ENCODE data around the gene OXCT2.
"Not testable (repeated sequence)": the region's sequence is repeated elsewhere in the genome, so short reads cannot be mapped to it uniquely, and the experiment has no call there.

The OXCT2 gene

DNA sequence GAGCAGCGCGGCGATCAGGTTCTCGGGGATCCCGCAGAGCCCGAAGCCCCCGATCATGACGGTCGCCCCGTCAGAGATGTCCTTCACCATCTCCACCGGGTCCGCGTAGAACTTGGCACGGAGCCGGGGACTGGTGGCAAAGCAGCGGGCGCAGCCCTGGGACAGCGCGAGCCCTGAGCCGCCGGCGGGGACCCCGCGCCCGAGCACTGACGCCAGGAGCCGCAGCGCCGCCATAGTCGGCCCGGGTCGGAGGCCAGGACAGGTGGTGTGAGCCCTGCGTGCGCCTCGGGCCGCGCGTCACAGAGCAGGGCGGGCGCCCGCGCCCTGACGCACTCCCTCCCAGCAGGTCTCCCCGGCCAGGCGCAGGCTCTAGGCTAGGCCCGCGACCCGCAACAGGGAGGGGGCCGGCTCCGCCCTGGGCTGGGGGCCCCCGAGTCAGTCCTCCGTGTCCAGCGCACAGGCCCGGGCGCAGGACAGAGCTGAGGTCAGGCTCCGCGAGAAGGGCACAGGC lies at the start of gene OXCT2:
TSS of gene OXCT2 (minus strand) at position 327 of the 511 bp plus-strand sequence. CDS start at position 234, 93 bp downstream.
- DNase-seq (ENCODE audit: low spot score), result not testable (repeated sequence)

DNA sequence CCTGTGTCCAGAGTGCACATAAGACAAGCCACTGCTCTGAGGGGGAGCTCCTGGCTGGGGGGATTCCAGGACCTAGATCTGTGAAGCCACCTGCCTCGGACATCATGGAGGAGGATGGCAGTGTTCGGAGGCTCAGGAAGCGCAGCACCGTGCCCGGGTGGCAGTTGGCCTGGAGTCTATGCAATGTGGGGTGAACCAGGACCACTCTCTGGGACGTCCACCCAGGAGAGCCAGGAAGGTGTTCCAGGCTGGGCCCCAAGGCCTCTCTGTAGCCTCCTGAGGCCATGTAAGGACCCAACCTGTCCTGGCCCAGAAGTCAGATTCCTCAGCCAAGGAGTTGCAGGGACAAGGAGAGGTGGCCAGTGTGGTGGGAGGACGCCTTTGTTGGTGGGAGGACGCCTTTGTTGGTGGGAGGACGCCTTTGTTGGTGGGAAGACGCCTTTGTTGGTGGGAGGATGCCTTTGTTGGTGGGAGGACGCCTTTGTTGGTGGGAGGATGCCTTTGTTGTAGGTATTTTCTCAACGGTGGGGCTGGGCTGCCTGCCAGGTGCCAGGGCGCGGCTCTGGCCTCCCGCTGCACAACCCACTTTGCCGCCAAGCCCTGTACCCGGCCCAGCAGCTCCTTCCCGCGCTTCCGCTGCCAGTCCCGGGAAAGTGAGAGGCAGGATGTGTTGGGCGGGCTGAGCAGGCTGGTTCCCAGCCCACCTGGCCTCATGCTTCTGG lies 48.1 kb upstream of the OXCT2 start:
- no peak for DNase-seq (ENCODE audit: low spot score)

DNA sequence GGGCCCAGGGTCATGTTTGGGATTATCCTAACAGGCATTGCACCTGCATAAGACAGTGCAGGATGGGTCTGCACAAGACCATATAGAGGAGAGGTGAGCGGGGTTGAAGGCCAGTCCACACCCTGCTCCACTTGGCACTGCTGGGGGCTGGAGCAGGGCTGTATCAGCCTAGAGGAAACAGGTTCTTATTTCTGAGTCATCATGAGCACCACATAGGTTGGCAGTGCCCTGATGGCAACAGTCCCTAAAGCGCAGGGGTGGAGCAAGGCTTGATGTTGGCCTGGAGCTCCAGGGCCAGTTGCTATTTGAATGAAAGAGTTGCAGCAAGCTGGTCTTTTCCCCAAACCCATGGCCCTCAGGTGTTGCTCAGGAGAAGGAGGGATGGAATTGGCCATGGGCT lies 47.3 kb upstream of the OXCT2 start:
- DNase-seq (ENCODE audit: low spot score), result no peak

DNA sequence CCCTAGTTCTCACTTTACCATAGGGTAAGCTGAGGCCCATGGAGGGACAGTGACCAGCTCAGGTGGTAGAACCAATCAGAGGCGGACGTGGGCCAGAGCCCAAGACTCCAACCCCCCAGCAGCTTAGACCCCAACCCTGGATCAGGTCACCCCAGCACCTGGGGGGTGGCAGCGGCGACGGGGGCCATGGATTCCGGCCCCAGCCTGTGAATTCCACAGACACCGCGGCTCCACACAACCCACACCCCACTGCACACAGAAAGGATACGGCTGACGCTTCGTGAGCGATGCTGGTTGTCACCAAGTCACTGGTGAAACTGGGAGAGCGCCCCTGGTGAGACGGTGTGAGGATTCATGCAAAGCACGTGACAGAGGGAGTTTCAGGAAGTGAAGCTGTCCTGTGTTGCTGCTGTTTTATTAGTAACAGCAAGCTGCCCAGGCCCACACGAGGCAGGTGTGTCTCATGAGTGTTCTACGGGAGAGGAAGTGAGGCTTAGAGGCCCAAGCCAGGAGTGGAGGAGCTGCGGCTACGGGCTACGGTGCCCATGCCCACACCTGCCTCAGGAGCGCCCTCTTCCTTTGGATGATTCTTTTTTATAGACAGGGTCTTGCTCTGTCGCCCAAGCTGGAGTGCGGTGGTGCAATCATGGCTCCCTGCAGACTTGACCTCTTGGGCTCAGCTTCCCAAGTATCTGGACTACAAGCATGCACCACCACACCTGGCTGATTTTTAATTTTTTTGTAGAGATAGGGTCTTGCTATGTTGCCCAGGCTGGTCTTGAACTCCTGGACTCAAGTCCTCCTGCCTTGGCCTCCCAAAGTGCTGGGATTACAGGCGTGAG lies 46.2 kb upstream of the OXCT2 start:
- not testable (repeated sequence) for DNase-seq (ENCODE audit: low spot score)

DNA sequence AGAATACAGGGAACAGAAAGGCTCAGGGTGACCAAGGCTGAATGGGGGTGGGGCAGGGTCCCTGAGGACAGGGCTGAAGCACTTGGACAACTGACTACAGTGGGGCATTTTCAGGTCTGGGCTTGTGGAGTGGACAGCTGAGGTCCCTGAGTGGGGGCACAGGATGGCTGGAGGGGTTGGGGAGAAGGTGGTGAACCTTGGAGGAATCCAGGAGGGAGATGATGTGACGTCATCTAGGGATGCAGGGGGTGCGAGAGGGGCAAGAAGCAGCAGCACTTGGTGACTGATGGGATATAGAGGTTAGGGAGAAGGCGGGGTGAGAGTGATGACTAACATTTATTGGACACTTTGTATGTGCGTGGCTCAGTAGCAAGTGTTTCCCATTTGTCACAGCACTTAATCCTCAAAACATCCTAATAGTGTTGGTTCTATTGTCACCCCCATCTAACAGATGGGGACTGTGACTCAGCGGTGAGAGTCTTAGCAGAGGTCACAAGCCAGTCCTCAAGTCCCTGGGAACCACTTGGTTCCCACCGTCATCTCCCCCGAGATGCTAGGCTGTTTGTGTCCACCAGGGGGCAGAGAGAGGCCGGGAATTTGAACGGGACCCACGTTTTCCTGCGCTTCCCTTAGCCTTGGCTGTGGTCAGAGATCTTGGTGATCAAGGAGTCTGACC lies 45.4 kb upstream of the OXCT2 start:
- peak; percentile 81 for DNase-seq (ENCODE audit: low spot score)

GRCh38 chr1:39812913-39813312 lies 41.8 kb upstream of the OXCT2 start:
- no peak for DNase-seq (ENCODE audit: low spot score)

- no peak for DNase-seq (ENCODE audit: low spot score)
Observed at GRCh38 chr1:39808784-39809517, 37.8 kb upstream of the OXCT2 start.

GRCh38 chr1:39805385-39805784 lies 34.2 kb upstream of the OXCT2 start:
- no peak for DNase-seq (ENCODE audit: low spot score)

DNA sequence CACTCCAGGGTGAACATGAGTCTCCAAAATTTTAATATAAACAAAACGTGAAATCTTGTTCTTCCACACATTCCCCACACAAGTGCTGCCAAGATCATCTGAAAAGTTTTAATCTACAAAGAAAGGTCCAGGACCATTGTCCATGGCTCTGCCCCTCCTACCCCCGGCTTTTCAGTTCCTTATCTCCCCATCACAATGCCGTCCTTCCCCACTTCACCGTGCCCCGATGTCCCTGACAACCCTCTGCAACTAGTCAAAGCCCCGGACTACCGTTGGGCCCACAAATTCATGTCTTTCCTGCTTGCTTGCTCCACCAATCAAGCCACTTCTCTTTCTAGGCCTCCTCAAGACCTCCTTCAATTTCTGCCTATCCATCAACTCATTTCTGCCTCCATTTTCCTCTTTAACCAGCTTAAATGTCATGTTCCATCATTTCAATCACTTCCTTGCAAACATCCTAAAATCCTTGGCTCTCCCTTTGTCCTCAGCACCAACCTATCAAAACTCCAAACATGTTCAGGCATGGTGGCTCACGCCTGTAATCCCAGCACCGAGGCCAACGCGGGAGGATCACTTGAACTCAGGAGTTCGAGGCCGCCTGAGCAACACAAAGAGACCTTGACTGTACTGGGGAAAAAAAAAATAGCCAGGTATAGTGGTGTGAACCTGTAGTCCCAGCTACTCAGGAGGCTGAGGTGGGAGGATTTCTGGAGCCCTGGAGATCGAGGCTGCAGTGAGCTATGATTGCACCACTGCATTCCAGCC lies 31.5 kb upstream of the OXCT2 start:
- DNase-seq (ENCODE audit: low spot score), result no peak

DNA sequence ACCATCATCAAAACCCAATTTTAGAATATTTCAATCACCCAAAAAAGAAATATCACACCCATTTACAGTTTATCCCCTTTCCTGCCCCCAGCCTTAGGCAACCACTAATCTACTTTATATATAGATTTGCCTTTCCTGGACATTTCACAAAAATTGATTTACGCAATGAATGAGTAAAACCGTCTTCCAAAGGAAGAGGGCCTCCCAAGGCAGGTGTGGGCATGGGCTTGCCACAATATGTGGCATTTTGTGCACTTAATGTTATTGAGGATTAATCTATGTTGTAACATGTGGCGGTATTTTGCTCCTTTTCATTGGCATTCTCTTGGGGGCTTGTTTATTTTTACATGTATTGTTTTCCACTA lies 29.3 kb upstream of the OXCT2 start:
- DNase-seq (ENCODE audit: low spot score), result no peak

GRCh38 chr1:39799770-39800470 lies 28.8 kb upstream of the OXCT2 start:
- DNase-seq (ENCODE audit: low spot score), result peak; percentile 83

DNA sequence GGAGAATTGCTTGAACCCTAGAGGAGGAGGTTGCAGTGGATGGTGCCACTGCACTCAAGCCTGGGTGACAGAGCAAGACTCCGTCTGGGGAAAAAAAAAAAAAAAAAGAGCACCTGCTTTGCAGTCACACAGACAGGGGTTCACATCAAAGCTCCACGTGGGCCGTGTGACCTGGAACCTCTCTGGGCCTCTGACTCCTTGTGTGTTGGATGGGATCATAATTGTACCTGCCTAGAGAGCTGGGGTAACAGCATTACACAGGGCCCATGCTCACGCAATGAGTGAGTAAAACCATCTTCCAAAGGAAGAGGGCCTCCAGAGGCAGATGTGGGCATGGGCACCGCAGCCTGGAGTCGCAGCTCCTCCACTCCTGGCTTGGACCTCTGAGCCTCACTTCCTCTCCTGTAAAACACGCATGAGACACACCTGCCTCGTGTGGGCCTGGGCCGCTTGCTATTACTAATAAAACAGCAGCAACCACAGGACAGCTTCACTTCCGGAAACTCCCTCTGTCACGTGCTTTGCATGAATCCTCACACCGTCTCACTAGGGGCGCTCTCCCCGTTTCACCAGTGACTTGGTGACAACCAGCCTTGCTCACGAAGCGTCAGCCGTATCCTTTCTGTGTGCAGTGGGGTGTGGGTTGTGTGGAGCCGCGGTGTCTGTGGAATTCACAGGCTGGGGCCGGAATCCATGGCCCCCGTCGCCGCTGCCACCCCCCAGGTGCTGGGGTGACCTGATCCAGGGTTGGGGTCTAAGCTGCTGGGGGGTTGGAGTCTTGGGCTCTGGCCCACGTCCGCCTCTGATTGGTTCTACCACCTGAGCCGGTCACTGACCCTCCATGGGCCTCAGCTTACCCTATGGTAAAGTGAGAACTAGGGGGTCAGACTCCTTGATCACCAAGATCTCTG lies 28.0 kb upstream of the OXCT2 start:
- not testable (repeated sequence) for DNase-seq (ENCODE audit: low spot score)

DNA sequence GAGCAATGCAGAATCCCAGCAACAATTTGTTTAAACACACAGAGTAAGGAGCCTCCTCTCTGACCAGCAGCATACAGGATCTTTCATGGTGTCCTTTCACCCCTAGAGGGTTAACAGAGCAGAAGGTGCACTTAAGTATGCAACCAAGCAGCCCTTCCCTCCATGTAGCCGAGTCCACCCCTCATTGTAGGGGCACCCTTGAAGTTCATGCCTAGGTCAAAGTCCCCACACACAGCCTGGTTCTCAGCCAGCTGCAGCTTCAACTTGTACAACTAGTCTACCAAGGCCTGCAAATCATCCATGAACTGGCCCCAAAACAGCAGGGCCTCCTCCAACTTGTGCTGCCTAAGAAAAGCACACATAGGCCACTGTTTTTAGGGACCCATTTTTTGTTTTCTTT lies 24.5 kb upstream of the OXCT2 start:
- DNase-seq (ENCODE audit: low spot score), result no peak

DNA sequence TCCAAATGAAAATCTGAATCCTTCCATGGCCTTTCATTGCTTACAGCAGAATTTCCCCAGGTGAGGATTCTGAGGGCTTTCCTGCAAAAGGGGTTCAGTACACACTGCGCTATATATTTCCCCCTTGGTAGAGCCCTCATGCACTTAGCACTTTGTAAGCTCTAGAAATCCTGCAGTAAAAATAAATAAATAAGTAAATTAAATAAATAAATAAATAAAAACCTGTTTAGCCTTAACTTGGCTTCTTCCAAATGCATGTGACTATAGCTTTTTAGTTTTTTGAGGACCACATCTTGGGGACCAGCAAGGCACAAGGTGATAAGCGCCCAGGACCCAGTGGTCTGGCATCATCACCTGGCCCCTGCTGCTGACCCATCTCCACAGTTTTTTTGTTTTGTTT lies 20.7 kb upstream of the OXCT2 start:
- DNase-seq (ENCODE audit: low spot score), result no peak

- DNase-seq (ENCODE audit: low spot score), result no peak
Observed at GRCh38 chr1:39789571-39790110, 18.5 kb upstream of the OXCT2 start.

- DNase-seq (ENCODE audit: low spot score), result peak; percentile 87
Observed at GRCh38 chr1:39788758-39789570, 17.8 kb upstream of the OXCT2 start, which contains the start of gene BMP8B. BMP8B (minus strand) TSS chr1:39788865; CDS start chr1:39788485, 380 bp downstream.

DNA sequence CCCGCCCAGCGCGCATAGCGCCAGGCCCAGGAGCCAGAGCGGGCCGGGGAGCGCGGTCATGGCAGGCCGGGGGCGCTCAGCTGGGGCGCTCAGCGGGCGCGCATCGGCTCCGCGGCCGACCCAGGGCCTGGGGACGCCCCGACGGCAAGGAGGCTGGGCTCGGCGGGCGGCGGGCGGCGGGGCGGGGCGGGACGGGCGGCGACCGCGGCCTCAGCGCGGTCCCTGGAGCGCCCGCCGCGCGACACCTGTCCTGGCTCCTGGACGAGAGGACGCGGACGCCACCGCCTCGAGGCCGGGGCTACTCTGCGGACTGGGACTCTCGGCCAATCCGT lies 17.2 kb upstream of the OXCT2 start:
- DNase-seq (ENCODE audit: low spot score), result no peak

DNA sequence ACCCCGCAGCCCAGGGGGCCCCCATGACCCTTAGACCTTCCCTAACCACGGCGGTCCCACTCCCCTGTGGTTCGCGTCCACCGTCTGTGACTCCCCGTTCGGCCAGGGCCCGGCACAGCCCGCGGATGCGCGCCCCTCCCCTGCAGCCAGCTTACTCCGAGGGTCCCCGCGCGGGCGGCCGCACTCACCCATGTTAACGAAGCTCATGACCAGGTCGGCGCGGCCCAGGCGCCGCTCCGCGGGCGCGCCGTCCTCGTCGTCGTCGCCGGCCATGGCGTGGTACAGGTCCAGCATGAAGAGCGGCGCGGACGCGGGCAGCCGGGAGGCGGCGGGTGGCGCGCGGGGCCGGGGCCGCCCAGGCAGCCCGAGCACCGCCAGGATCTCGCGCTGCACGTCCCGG lies 16.8 kb upstream of the OXCT2 start:
- DNase-seq (ENCODE audit: low spot score), result not testable (repeated sequence)

All from HuH-7 (cell line).